Kidney capillary endothelial cell (primary cell): Measurements from ENCODE around the gene ATP6V0D1.
A peak's percentile ranks its signal among the peaks of the same experiment; 100 is the strongest.

ENCODE experiments used
- DNase-seq: peaks from one replicate; pipeline ENCODE4 v3.0.0-alpha.2; 2018; ENCODE audit warnings: low spot score

The ATP6V0D1 gene

GRCh38 chr16:67445441-67445912 is 35.5 kb downstream of the ATP6V0D1 start:
- no peak for DNase-seq

DNA sequence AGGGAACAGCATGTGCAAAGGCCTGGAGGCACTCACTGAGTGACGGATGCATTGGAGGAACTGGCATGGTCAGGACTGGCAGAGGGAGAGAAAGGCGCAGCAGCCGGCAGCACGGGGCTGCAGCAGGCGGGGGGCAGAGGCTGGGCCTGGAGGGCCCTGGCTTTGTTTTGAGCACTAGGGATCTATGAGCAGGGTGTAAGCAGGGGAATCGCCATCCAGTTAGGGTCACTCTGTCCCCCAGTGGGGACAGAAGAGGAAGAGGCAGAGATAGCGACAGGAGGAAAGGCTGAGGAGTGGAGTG is 35.9 kb downstream of the ATP6V0D1 start:
- no peak for DNase-seq

- no peak for DNase-seq
Observed at GRCh38 chr16:67444259-67445125, 36.5 kb downstream of the ATP6V0D1 start.

GRCh38 chr16:67443265-67443664 is 37.7 kb downstream of the ATP6V0D1 start:
- DNase-seq, result no peak

DNA sequence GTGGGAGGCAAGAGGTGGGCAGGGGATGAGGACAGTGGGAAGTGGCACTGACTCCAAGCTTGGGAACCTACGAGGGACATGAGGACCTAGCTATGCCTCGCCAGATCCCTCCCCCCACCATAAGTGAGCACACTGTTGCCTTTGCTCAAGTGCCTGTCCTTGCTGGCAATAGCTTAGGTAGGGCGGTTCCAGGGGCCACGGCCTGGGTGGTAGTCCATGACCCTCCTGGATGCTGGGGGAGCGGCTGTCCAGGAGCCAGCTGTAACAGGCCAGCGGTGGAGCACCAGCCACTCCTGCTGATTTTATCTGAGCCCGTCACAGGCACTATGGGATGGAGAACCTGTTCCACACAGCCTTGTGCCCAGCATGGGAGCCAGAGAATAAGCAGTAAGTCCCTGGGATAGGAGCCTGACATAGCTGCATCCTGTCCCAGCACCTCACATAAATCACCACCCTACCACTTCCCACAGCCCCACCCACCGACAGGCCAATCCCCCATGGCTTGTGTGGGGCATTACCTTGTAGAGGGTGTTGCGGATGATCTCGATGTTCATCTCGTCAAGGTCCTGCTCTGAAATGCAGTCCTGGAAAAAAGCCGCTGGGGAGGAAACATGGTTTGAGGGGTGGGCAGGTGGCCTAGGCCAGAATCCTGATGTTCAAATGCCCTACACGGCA is 38.2 kb downstream of the ATP6V0D1 start:
- no peak for DNase-seq

GRCh38 chr16:67441907-67442306 is 39.0 kb downstream of the ATP6V0D1 start:
- no peak for DNase-seq

- DNase-seq, result no peak
Observed at GRCh38 chr16:67441271-67441753, 39.6 kb downstream of the ATP6V0D1 start.

DNA sequence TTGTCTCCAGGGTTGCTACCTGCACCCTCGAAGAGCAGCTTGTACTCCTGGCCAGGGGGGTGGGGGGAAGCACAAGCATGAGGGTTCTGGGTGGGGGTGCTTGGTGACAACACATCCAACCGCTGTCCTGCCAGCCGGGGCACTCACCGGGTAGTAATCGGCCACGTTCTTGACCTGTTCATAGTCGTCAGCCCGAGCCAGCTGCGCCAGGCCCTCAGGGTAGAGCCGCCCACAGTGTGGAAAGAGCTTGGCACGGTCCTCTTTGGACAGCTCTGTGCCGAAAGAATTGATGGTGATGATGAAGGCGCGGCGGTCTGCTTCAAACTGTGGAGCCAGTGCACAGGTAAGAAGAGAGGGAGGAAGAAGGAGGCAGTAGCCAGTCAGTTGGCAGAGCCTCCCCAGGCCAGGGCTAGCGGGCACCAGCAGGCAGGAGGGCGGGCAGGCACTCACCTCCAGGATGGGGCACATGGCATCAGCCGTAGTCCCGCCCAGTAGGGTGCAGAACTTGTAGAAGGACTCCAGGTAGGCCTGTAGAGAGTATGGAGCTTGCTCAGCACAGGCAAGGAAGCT is 42.0 kb downstream of the ATP6V0D1 start:
- no peak for DNase-seq

GRCh38 chr16:67438098-67438791 is 42.7 kb downstream of the ATP6V0D1 start:
- DNase-seq, result no peak

DNA sequence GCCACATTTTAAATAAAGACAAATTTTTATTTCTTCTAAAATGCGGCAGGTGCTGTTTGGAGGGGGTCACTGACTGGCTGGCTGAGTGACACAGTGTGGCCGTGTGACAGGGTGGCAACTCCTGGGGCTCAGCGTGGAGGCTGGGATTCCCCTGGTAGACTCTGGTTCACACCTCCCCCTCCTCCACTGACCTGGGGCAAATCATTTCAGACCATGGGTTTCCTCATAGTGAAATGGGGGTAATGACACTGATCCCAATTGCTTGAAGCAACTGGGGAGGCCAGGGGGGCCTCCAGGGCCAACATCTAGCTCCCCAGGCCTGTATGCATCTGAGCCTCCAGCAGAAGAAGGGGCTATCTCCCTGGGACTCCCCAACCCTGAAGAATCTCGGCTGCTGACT is 43.4 kb downstream of the ATP6V0D1 start:
- no peak for DNase-seq

- DNase-seq, result no peak
Observed at GRCh38 chr16:67436640-67437193, 44.2 kb downstream of the ATP6V0D1 start.

DNA sequence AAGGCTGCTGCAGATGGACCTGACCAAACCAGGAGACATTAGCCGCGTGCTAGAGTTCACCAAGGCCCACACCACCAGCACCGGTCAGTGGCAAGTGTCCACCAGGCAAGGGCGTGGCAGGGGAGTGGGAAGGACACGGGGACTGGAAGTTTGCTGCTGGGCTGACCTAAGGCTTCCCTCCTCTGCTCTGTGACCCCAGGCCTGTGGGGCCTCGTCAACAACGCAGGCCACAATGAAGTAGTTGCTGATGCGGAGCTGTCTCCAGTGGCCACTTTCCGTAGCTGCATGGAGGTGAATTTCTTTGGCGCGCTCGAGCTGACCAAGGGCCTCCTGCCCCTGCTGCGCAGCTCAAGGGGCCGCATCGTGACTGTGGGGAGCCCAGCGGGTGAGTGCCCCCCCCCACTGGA is 45.2 kb downstream of the ATP6V0D1 start:
- DNase-seq, result no peak

DNA sequence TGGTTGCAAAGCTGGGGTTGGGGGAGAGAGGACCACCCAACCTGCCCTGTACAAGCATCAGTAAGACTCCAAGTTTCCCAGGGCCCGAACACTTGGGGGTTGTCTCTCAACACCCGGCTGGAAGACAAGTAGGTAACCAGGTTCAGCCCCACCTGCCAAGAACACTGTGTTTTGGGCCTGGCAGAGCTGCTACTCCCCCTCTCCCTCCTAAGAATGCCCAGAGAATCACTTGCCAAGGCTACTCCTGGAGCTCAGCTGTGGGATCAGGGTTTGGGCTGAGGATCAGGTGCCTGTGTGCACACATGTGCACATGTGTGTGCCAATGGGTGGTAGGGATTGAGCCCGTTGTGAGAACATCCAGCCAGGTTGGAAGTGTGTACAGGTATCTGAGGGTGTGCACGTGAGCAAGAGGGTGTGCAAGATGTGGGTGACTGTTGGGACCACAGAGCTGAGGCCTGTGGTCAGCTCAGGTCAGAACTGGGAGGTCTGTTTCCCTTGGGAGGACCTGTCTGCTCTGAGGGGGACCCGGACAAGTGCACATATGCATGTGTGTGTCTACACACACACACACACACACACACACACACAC is 47.7 kb downstream of the ATP6V0D1 start:
- no peak for DNase-seq

DNA sequence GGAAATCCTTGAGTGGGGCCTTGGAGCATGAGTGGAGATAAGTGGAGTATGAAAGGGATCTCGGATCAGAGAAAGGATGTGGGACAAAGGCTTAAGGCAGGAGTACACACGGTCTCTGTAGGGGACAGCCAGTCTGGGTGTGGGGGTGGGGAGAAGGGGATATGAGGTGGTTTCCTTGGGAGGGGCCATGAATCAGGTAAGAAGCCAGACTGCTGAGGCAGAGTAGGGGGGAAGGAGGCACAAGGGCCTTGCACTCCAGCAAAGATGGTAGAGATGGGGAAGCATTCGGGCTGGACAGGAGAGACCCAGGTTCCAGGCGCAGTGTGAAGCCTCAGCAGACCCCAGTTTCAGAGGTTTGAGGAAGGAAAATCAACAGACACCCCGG is 48.5 kb downstream of the ATP6V0D1 start:
- no peak for DNase-seq

DNA sequence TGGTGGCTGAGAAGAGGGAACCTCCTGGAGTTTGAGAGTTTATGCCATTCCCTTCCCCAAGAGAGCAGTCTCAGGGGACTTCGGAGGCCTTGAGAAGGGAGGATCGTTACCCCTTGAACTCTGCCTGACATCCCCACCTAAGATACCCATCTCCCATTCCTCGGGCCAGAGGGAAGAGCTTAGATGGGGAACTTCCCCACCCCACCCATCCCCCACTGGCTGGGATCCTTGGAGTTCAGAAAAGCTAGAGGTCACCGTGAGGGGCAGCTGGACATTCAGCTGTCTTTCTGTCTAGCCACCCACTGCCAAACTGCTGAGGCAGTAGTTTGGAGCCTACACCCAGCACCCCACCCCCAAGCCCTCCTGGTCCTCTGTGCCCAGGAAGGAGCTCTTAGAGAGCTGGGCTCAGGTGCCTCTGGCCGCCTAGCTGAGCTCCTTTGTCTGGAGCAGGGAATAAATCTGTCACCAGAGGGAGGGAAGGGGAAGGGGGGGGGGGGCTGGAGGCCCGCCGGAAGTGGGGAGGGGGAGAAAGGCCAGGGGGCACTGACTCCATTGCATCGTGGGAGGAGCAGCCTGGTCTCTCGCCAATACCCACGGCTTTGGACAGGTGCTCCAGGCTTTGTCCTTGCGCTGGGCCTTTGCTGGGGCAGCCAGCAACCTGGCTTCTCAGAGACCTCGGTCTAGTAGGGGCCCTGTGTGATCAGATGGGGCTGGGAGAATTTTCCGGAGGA is 49.0 kb downstream of the ATP6V0D1 start:
- no peak for DNase-seq

- peak; percentile 60 for DNase-seq
Observed at GRCh38 chr16:67430977-67431774, 49.8 kb downstream of the ATP6V0D1 start, which contains the start of gene HSD11B2. Gene HSD11B2, plus strand, starts transcription at chr16:67431121. Its CDS starts 128 bp downstream, at chr16:67431249.

DNA sequence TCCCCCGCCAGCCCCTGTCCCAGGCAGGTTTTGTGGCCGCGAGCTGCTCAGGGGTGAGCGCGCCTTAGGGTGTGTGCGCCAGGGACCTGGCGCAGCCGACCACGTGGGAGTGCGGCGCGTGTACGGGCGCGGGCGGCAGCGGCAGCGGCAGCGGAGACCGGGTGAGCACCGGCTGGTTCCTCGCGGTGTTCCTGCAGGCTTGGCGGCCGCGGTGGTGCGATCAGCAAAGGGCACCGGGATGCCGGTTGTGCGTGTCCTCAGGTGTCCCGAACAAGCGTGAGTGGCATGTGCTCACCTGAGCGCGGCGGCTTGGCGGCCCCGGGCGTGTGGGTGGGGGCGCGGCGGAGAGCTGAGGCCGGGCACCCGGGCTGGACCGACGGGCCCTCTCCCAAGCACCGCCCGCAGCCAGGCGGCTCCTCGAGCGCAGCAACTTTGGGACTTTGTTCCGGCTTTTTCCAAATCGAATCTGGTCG is 50.4 kb downstream of the ATP6V0D1 start:
- DNase-seq, result no peak

GRCh38 chr16:67429799-67430503 is 51.0 kb downstream of the ATP6V0D1 start:
- DNase-seq, result no peak
